GM12892 (cell line): ENCODE data around the gene TMC6.
"Not testable (repeated sequence)": the region's sequence is repeated elsewhere in the genome, so short reads cannot be mapped to it uniquely, and the experiment has no call there.

ENCODE experiments used
- DNase-seq: peaks from one replicate; pipeline ENCODE4 v3.0.0; 2011; ENCODE audit not compliant: insufficient read length
- FAIRE-seq: peaks from 2 replicates; lab custom pipeline; 2011; peaks lifted over from hg19 to GRCh38; lab: Jason Lieb, UNC
- POLR2A ChIP-seq: IDR thresholded peaks from 2 replicates; pipeline ENCODE4 v1.6.1; 2011; ENCODE audit warnings: low read depth, low read length, control low read depth
- POLR2AphosphoS5 ChIP-seq: IDR thresholded peaks from 2 replicates; pipeline ENCODE4 v1.6.1; 2011; ENCODE audit warnings: low read depth, low read length, control low read depth
- TAF1 ChIP-seq: IDR thresholded peaks from 2 replicates; pipeline ENCODE4 v1.6.1; 2011; ENCODE audit warnings: low read depth, mild to moderate bottlenecking, control low read depth, low read length, borderline replicate concordance

The TMC6 gene

GRCh38 chr17:78147315-78147998 lies 18.9 kb upstream of the TMC6 start:
- FAIRE-seq (peak; percentile 94), DNase-seq (no peak)
- TF ChIP-seq TAF1 (no peak), POLR2AphosphoS5 (peak; percentile 47; the same call in 1 of the 2 replicates), POLR2A (peak; percentile 50; the same call in 1 of the 2 replicates)

GRCh38 chr17:78146881-78147280 lies 18.3 kb upstream of the TMC6 start:
- TF ChIP-seq TAF1: no peak
- no peak for TF ChIP-seq POLR2A
- no peak for TF ChIP-seq POLR2AphosphoS5
- no peak for DNase-seq
- FAIRE-seq: no peak

GRCh38 chr17:78146471-78146869 lies 17.9 kb upstream of the TMC6 start:
- FAIRE-seq: no peak
- DNase-seq: no peak
- no peak for TF ChIP-seq POLR2A

GRCh38 chr17:78144736-78145641 lies 16.4 kb upstream of the TMC6 start:
- TF ChIP-seq POLR2A (no peak), TAF1 (no peak), POLR2AphosphoS5 (no peak)
- FAIRE-seq (no peak), DNase-seq (no peak)

GRCh38 chr17:78144147-78144719 lies 15.7 kb upstream of the TMC6 start:
- FAIRE-seq: no peak
- no peak for DNase-seq
- TF ChIP-seq POLR2A (no peak), TAF1 (no peak), POLR2AphosphoS5 (no peak)

- TF ChIP-seq TAF1 (no peak), POLR2A (no peak), POLR2AphosphoS5 (no peak)
- no peak for DNase-seq
- no peak for FAIRE-seq
These were observed 14.9 kb upstream of the TMC6 start for GRCh38 chr17:78143214-78144146.

GRCh38 chr17:78142119-78142861 lies 13.7 kb upstream of the TMC6 start:
- FAIRE-seq (no peak), DNase-seq (no peak)
- TF ChIP-seq TAF1: no peak
- TF ChIP-seq POLR2A: no peak
- TF ChIP-seq POLR2AphosphoS5: no peak

- no peak for FAIRE-seq
- DNase-seq: no peak
- TF ChIP-seq POLR2AphosphoS5 (no peak), POLR2A (no peak), TAF1 (no peak)
These were observed 13.0 kb upstream of the TMC6 start for GRCh38 chr17:78141437-78142118.

GRCh38 chr17:78140169-78141051 lies 11.9 kb upstream of the TMC6 start:
- TF ChIP-seq POLR2AphosphoS5 (peak; percentile 56), POLR2A (peak; percentile 59; the same call in 1 of the 2 replicates), TAF1 (no peak)
- DNase-seq: peak; percentile 87
- FAIRE-seq: peak; percentile 97

GRCh38 chr17:78139861-78140168 lies 11.3 kb upstream of the TMC6 start:
- not testable (repeated sequence) for FAIRE-seq

More at GRCh38 chr17:78139861-78140168, 11.3 kb upstream of the TMC6 start:
- DNase-seq: not testable (repeated sequence)
